Measurements from ENCODE around the gene HNRNPL.
"Not testable (repeated sequence)": the region's sequence is repeated elsewhere in the genome, so short reads cannot be mapped to it uniquely, and the experiment has no call there.

GRCh38 chr19:38854961-38855360 lies 5.2 kb upstream of the HNRNPL start:
- not testable (repeated sequence) for TF ChIP-seq CTCF (IDR thresholded peaks at IDR 0.05; ENCODE audit: poor library complexity); EZH2phosphoT487 (IDR thresholded peaks at IDR 0.05; ENCODE audit: low read depth, severe bottlenecking, unreplicated experiment)

All from hepatocyte (in vitro differentiated cells).